Activated T-helper 2 cell treated with anti-CD3 and anti-CD28 coated beads, Interferon-gamma antibody, Interleukin-2, Interleukin-4, amounts not matched to agents 10 μg/mL and 5 μg/mL and 100 μg/mL, durations not matched to agents 14 hours and 24 hours and 36 hours (primary cell): ENCODE results near the gene PIK3AP1. TPM values are rescaled to one million over a fixed set of nuclear protein-coding genes. Genes with fewer than 3 reads are reported as not detected.

Experiments
- DNase-seq: peaks from one replicate; pipeline ENCODE4 v3.0.0; 2021; ENCODE audit warnings: low spot score
- H3K27ac Mint-ChIP-seq: one replicate; pipeline ENCODE4 v1.8.0; 2021; ENCODE audit warnings: mixed read lengths
- H3K27me3 Mint-ChIP-seq: one replicate; pipeline ENCODE4 v1.8.0; 2021; ENCODE audit warnings: low read depth, mixed read lengths
- H3K36me3 Mint-ChIP-seq: one replicate; pipeline ENCODE4 v1.8.0; 2021; ENCODE audit warnings: low read depth, mixed read lengths
- H3K4me1 Mint-ChIP-seq: one replicate; pipeline ENCODE4 v1.8.0; 2021; ENCODE audit warnings: low read depth, mixed read lengths
- H3K4me3 Mint-ChIP-seq: one replicate; pipeline ENCODE4 v1.8.0; 2021; ENCODE audit warnings: low read depth, mild to moderate bottlenecking, moderate library complexity, mixed read lengths
- H3K9me3 Mint-ChIP-seq: one replicate; pipeline ENCODE4 v1.8.0; 2021; ENCODE audit warnings: mixed read lengths
- intact Hi-C: fragments of 100-400 bp; cut with micrococcal nuclease; formaldehyde crosslinking; loops from one replicate; pipeline ENCODE4 v1.15.1; 2023
- total RNA-seq: library from RNA; stranded (reverse); gene quantifications from 2 replicates; pipeline ENCODE4 v1.2.3, GENCODE V29; 2022

The PIK3AP1 gene
- total RNA-seq, 1 donor from 2014 or later: 14.0 TPM

DNA sequence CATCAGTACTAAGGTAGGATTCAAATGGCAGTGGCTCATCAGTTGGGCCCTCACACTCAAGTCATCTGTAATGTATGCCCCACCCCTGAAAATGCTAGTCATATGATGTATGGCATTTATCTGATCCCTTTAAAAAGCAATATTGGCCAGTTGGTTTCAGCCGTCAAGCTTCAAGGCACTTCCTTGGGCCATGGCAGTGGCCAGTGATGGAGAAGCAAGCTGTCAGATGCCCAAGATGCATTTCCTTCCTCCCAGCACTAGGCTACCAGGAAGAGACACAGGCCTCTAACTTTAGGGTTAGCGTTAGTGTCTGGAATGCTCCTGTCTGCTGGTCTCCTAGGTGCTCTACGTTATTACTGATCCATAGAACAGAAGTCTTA, 64.1 kb downstream of the PIK3AP1 start:
- no peak overlapping the region for H3K27ac Mint-ChIP-seq
- intact Hi-C loops: no loop called here
- H3K9me3 Mint-ChIP-seq: peaks cover 5% of the 10 kb centered on the region
- H3K4me1 Mint-ChIP-seq: peaks cover 23% of the 10 kb centered on the region
- H3K4me3 Mint-ChIP-seq: no peak overlapping the region
- DNase-seq: no peak
- peaks cover 2% of the 10 kb centered on the region for H3K27me3 Mint-ChIP-seq
- peaks cover 17% of the 10 kb centered on the region for H3K36me3 Mint-ChIP-seq

DNA sequence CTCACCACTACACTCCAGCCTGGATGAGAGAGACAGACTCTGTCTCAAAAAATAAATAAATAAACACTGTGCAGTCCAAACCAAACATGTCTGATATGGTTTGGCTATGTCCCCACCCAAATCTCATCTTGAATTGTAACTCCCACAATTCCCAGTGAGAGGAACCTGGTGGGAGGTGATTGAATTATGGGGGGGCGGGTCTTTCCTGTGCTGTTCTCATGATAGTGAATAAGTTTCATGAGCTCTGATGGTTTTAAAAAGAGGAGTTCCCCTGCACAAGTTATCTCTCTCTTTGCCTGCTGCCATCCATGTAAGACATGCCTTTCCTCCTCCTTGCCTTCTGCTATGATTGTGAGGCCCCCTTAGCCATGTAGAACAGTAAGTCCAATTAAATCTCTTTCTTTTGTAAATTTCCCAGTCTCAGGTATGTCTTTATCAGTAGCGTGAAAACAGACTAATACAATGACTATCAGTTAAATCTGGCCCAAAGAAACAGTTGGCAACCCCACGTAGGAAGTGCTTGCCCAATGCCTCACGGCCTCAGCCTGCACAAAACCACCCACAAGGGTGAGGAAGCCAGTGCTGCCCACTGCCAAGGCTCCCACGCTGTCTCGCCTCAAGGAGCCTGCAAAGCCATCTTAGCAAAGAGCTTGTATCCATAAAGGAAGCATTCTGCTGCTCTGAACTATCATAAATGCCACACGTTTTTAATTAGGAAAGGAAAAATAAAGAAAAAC, 64.7 kb downstream of the PIK3AP1 start:
- Mint-ChIP-seq H3K27ac (no peak overlapping the region), H3K4me3 (no peak overlapping the region), H3K9me3 (peaks cover 5% of the 10 kb centered on the region), H3K27me3 (no peaks in the 10 kb centered on the region), H3K36me3 (peaks cover 23% of the 10 kb centered on the region), H3K4me1 (peaks cover 29% of the 10 kb centered on the region)
- intact Hi-C loops: no loop called here
- no peak for DNase-seq

DNA sequence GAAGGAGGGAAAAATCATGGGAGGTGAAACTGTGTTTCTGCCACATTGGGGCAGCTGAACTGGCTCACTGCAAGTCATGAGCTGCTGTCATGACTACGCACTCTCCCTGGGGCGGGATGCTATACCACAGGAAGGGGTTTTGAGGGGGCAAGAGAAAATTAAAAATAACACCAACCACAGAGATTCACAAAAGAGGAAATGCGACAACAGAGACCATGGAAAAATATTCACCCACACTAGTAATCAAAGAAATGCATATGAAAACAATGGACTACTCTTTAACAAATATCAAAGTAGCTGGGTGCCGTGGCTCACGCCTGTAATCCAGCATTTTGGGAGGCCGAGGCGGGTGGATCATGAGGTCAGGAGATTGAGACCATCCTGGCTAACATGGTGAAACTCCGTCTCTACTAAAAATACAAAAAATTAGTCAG, 68.3 kb downstream of the PIK3AP1 start:
- Mint-ChIP-seq H3K36me3 (peaks cover 29% of the 10 kb centered on the region), H3K4me3 (peak overlapping the region; percentile 1), H3K9me3 (peaks cover 5% of the 10 kb centered on the region), H3K27me3 (no peaks in the 10 kb centered on the region), H3K27ac (peak overlapping the region; percentile 67), H3K4me1 (peaks cover 48% of the 10 kb centered on the region)
- intact Hi-C loops: loop anchor here (1.0 kb wide), 1 partner anchor 43 kb away; no protein-coding TSS in a partner anchor
- DNase-seq: no peak

DNA sequence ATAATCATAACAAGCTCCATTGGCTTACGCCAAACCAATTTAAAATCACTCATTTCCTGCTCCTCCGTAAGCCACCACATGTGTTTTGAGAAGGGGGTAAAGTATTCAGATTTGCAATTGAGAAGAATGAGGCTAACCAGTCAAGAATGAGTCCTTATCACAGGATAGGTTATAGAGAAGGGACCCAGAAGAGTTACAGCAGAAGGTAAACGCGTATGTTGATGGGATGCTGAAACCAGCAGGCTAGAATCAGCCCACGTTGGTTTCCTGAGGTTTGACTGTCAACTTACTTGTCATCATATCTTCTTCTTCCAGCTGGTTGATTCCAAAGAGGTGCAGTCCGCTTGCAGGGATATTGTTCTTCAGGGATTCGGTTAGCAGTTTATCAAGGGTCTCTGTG, 69.4 kb downstream of the PIK3AP1 start:
- no peaks in the 10 kb centered on the region for H3K27me3 Mint-ChIP-seq
- H3K36me3 Mint-ChIP-seq: peaks cover 22% of the 10 kb centered on the region
- no peak overlapping the region for H3K4me3 Mint-ChIP-seq
- H3K27ac Mint-ChIP-seq: peak overlapping the region; percentile 0
- intact Hi-C loops: no loop called here
- no peak for DNase-seq
- peaks cover 52% of the 10 kb centered on the region for H3K4me1 Mint-ChIP-seq
- peaks cover 5% of the 10 kb centered on the region for H3K9me3 Mint-ChIP-seq

DNA sequence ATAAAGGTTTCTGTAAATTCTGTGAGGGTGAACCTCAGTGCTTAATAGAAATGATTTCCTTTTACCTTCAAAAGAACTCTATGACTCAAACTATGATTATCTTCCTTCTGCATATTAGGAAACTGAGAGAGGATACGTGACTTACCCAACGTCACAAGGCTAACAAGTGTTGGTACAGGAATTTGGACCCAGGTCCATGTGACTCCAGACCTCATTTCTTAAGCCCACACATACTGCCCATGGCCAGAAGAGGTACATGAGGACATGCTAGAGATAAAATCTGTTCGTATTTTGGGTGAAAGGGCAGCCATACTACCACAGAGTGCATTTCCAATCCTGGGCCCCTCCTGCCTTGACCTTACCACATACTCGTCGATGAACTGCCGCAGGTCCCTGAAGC, 72.0 kb downstream of the PIK3AP1 start:
- Mint-ChIP-seq H3K4me3 (no peak overlapping the region), H3K36me3 (peaks cover 18% of the 10 kb centered on the region), H3K9me3 (no peaks in the 10 kb centered on the region), H3K27me3 (no peaks in the 10 kb centered on the region), H3K4me1 (peaks cover 48% of the 10 kb centered on the region), H3K27ac (peak overlapping the region; percentile 44)
- intact Hi-C loops: no loop called here
- DNase-seq: no peak

DNA sequence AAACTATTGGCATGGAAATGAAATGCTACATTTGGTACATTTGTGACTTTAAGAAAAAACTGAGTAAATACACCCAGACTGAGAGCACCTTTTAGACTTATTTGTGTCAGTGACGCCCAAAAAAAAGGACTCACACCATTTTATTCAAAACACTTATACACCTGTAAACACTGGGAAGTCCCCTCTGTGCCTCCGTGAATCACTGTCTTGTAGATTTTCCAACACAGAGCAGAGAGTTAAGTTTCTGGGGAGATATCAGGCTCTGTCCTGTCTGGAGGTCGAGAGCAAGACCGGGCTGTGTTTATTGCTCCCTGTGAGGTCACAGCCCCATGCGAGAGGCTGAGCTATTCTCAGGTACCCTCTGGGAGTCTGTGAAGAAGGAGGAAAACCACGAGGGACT, 72.8 kb downstream of the PIK3AP1 start:
- H3K27ac Mint-ChIP-seq: peak overlapping the region; percentile 50
- DNase-seq: no peak
- H3K9me3 Mint-ChIP-seq: no peaks in the 10 kb centered on the region
- peaks cover 18% of the 10 kb centered on the region for H3K36me3 Mint-ChIP-seq
- no peak overlapping the region for H3K4me3 Mint-ChIP-seq
- H3K27me3 Mint-ChIP-seq: no peaks in the 10 kb centered on the region
- intact Hi-C loops: no loop called here
- H3K4me1 Mint-ChIP-seq: peaks cover 48% of the 10 kb centered on the region

- H3K9me3 Mint-ChIP-seq: no peaks in the 10 kb centered on the region
- H3K27me3 Mint-ChIP-seq: no peaks in the 10 kb centered on the region
- H3K27ac Mint-ChIP-seq: no peak overlapping the region
- H3K36me3 Mint-ChIP-seq: peaks cover 18% of the 10 kb centered on the region
- intact Hi-C loops: no loop called here
- no peak overlapping the region for H3K4me3 Mint-ChIP-seq
- no peak for DNase-seq
- peaks cover 43% of the 10 kb centered on the region for H3K4me1 Mint-ChIP-seq
These were observed 73.6 kb downstream of the PIK3AP1 start for GRCh38 chr10:96646751-96647166.

GRCh38 chr10:96646301-96646700, 74.0 kb downstream of the PIK3AP1 start:
- no peak for DNase-seq
- intact Hi-C loops: no loop called here
- Mint-ChIP-seq H3K4me1 (peaks cover 38% of the 10 kb centered on the region), H3K27me3 (no peaks in the 10 kb centered on the region), H3K9me3 (no peaks in the 10 kb centered on the region), H3K27ac (no peak overlapping the region), H3K4me3 (no peak overlapping the region), H3K36me3 (peaks cover 18% of the 10 kb centered on the region)

- H3K4me3 Mint-ChIP-seq: no peak overlapping the region
- H3K36me3 Mint-ChIP-seq: peaks cover 8% of the 10 kb centered on the region
- intact Hi-C loops: no loop called here
- no peaks in the 10 kb centered on the region for H3K9me3 Mint-ChIP-seq
- peaks cover 30% of the 10 kb centered on the region for H3K4me1 Mint-ChIP-seq
- H3K27ac Mint-ChIP-seq: no peak overlapping the region
- H3K27me3 Mint-ChIP-seq: no peaks in the 10 kb centered on the region
- no peak for DNase-seq
These were observed 75.1 kb downstream of the PIK3AP1 start for GRCh38 chr10:96645191-96645721.

GRCh38 chr10:96643920-96644319, 76.4 kb downstream of the PIK3AP1 start:
- peaks cover 5% of the 10 kb centered on the region for H3K36me3 Mint-ChIP-seq
- H3K9me3 Mint-ChIP-seq: no peaks in the 10 kb centered on the region
- peaks cover 6% of the 10 kb centered on the region for H3K27me3 Mint-ChIP-seq
- DNase-seq: no peak
- peaks cover 26% of the 10 kb centered on the region for H3K4me1 Mint-ChIP-seq
- intact Hi-C loops: loop anchor here (1.0 to 5.0 kb wide), 6 partner anchors 57 to 383 kb away; partner anchors contain the start of genes PIK3AP1 and TM9SF3
- no peak overlapping the region for H3K27ac Mint-ChIP-seq
- no peak overlapping the region for H3K4me3 Mint-ChIP-seq

DNA sequence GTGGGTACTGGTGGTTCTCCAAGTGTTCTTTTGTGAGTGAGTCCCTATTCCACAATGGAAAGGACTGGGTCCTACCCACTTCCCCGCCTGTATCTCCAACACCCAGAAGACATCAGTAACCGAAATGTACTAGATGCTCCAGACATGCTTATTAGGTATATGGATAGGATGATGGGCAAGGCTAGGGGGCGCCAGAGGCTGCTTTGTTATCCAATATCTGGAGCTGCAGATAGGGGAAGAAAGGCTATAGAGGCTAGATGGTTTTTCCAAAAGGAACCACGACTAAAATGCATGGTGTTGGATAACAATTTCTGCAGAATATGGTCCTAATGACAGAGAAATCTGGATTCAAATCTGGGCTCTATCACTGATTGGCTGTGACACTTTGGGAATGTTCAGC, 77.3 kb downstream of the PIK3AP1 start:
- intact Hi-C loops: loop anchor here (1.0 to 5.0 kb wide), 6 partner anchors 56 to 384 kb away; partner anchors contain the start of genes PIK3AP1 and TM9SF3
- peaks cover 10% of the 10 kb centered on the region for H3K27me3 Mint-ChIP-seq
- DNase-seq: peak; percentile 46
- H3K27ac Mint-ChIP-seq: no peak overlapping the region
- peaks cover 19% of the 10 kb centered on the region for H3K4me1 Mint-ChIP-seq
- H3K36me3 Mint-ChIP-seq: peaks cover 5% of the 10 kb centered on the region
- no peak overlapping the region for H3K4me3 Mint-ChIP-seq
- no peaks in the 10 kb centered on the region for H3K9me3 Mint-ChIP-seq

DNA sequence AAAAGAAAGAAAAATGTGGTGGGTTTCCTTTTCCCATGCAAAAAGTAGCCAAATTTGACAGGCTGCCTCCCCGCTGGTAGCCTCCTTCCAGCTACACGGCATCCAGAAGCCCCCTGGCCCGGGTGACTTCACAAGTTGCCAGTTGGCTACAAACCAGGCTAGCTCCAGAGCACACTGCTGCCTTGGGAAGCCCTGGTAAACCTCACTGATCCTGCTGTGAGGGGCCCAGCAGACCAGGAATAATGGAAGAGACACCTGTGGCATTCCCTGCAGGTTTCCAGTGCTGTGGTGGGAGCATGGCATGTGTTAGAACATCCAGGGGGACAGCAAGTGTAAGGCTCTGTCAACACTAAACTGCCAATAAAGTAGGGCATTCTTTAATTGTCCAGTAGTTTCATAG, 77.8 kb downstream of the PIK3AP1 start:
- peaks cover 10% of the 10 kb centered on the region for H3K27me3 Mint-ChIP-seq
- no peaks in the 10 kb centered on the region for H3K9me3 Mint-ChIP-seq
- no peak for DNase-seq
- H3K36me3 Mint-ChIP-seq: peaks cover 5% of the 10 kb centered on the region
- H3K27ac Mint-ChIP-seq: no peak overlapping the region
- no peak overlapping the region for H3K4me3 Mint-ChIP-seq
- H3K4me1 Mint-ChIP-seq: peaks cover 15% of the 10 kb centered on the region
- intact Hi-C loops: loop anchor here (2.0 to 5.0 kb wide), 4 partner anchors 55 to 385 kb away; partner anchors contain the start of gene TM9SF3
